DOHH2 (cell line): ENCODE data around the gene BICC1.

Source experiments
- EZH2phosphoT487 ChIP-seq: fragments of 200-600 bp; sonication (generic); IDR thresholded peaks from 2 replicates; pipeline ENCODE4 v1.6.1; 2017; ENCODE audit warnings: borderline replicate concordance, mild to moderate bottlenecking, antibody characterized with exemption, low read length, moderate library complexity, mixed read lengths
- TF ChIP-seq, protein P1 (sequence below): fragments of 200-600 bp; sonication (generic); IDR thresholded peaks from one replicate; pipeline ENCODE4 v1.5.1; 2014; ENCODE audit warnings: antibody characterized with exemption, mild to moderate bottlenecking, low read depth, low read length; ENCODE audit not compliant: poor library complexity, severe bottlenecking

DNA sequence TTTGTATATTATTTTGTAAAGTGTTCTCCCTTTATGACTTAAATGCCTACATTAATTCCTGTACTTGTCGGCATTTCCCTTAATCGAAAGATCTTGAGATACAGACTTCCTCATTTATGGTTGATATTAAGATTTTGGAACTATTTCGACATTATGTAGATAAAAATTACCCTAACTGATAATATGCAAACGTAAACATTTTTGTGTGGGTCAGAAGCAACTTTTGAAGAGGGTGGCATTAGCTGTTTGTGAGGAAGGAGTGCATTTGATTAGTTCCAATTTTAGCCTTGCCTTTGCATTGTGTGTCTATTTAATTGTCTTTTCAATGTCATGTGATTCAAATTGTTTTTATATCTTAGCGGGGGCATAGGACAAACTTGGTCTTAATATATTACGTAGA lies 114.7 kb downstream of the BICC1 start:
- TF ChIP-seq, protein P1, sequence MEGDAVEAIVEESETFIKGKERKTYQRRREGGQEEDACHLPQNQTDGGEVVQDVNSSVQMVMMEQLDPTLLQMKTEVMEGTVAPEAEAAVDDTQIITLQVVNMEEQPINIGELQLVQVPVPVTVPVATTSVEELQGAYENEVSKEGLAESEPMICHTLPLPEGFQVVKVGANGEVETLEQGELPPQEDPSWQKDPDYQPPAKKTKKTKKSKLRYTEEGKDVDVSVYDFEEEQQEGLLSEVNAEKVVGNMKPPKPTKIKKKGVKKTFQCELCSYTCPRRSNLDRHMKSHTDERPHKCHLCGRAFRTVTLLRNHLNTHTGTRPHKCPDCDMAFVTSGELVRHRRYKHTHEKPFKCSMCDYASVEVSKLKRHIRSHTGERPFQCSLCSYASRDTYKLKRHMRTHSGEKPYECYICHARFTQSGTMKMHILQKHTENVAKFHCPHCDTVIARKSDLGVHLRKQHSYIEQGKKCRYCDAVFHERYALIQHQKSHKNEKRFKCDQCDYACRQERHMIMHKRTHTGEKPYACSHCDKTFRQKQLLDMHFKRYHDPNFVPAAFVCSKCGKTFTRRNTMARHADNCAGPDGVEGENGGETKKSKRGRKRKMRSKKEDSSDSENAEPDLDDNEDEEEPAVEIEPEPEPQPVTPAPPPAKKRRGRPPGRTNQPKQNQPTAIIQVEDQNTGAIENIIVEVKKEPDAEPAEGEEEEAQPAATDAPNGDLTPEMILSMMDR, result no peak
- no peak for TF ChIP-seq EZH2phosphoT487
